Stimulated activated CD4-positive, alpha-beta T cell treated with anti-CD3 and anti-CD28 coated beads, Interleukin-4, amount 100 ng/mL, for 4 hours (primary cell): ENCODE data around the gene RFTN1.

Experiments
- DNase-seq, 2 experiments: peaks; one replicate each; pipeline ENCODE4 v3.0.0-alpha.2; 2020

RFTN1 gene

DNA sequence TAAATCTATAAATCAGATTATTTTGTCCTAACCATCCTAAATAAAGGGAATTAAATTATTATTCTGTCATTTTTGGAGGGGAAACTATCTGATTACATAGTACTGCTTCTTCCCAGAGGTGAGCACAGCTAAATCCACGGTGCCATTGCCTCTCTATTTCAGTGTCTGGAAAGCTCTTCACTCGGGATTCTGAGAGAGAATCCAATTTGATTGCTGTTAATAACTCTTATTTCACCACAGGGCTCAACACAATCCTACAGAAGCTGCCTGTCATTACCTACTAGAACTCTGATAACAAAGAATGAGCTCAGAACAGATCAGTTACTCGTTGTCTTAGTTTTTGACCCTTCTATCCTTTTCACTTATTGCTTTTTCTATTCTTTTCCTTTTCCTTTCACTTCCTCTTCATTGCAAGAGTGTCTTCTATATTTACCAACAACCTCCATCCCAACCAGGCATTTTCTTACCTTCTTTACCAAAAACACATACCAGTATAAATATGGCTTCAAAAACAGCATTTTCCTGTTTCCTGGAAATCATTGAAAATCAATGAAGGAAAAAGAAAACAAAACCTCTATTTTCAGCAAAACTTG lies 218.1 kb downstream of the RFTN1 start:
- DNase-seq = no peak

DNA sequence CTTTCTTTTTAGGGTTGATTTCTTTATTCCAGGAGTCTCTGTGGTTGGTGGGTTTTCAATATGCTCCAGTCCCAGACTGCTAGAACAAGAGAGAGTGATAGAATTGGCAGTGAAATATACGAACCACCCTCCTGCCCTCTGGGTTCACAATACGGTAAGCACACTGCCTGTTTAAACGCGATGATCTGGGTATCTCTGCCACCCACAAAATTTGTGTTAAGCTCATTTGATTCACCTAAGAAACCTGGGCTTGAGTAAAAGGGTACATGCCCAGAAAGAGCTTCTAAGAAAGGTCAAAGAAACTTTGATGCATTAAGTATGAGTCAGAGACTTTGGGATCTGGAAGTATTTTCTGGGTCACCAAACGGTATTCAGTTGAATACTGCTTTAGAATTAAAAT lies 218.7 kb downstream of the RFTN1 start:
- DNase-seq = peak in 1 of 2 experiments; percentile 34

DNA sequence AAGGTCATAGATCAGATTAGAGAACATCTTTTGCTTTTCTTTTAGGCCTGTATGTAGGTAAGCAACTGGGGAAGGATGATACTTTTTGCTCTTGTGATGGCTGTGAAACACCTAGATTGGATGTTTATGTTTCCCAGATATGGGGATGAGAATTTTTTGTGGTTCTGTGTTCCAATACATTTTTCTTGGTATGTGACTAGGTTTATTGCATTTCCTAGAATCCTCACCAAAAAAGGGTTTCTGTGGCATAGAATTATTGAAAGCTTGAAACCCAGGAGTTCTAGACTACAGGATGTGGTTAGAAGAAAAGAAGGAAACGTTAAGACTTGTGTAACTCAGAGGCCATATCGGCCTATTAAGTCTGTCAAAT lies 222.7 kb downstream of the RFTN1 start:
- DNase-seq = no peak

DNA sequence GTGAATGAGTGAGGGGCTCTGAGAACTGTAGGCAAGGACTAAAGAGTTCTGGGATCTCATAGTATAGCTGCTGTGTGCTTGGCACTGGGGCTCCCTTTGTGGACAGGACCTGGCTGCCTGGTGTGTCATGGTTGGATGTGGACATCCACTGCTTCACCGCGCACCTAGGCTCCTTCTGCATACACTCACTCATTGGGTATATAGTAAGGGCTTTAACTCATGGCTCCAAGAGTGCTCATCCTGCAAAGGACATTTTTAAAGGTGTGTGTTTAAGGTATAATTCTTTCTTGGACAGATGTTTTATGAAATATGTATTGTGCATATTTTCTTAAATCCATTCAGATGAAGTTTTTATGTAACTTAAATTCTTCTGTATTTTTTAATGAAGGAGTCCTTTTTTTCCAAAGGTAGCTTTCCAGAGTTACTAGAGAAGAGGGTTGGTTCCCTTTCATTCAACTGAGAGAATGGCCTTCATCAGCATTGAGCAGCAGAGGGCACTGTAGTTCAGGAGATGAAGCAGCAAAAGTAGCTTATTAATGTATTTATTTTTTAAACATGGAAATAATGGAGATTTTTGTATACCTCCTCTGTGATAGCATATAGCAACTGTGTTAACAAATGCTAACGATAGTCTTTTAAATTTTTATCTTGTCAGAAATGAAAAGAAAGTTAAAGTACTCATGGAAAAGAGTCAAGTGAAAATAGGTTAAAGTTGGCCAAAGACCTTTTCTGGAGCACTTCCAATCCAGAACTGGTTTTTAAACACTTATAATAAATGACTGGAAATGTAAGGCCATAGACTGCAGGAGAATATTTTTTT lies 223.3 kb downstream of the RFTN1 start:
- peak; percentile 38 to 56 for DNase-seq

DNA sequence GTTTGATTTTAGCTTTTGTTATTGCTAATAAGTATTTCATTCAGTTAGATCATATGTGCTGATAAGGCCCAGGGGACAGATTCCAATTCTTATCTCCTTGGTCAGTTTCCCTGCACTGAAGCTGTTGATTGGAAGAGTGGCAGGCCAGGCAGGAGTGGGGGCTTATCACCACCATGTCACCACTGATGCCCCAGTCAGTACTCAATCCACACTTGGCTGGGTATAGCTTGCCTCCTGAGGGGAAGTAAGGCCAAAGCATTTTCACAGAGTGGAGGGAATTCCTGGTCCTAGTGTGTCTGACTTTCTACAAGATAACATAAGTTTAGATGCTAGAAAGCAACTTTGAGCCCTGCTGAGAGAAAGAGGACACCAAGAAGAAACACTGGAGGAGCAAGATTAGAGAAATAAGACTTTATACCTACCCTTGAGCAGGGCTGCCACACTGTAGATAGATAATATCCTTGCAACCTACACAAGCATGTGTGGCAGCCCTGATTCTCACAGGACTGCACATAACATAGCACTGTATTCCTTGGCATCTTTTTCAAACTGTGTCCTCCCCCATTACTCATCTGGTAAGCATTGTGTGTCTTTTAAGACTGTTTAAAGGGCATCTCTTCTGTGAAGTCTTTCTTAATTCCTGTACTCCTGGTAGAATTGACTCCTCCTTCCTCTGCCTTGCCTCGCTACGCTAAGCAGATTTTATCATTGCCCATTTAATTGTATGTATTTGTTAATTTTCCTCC lies 224.2 kb downstream of the RFTN1 start:
- no peak for DNase-seq

DNA sequence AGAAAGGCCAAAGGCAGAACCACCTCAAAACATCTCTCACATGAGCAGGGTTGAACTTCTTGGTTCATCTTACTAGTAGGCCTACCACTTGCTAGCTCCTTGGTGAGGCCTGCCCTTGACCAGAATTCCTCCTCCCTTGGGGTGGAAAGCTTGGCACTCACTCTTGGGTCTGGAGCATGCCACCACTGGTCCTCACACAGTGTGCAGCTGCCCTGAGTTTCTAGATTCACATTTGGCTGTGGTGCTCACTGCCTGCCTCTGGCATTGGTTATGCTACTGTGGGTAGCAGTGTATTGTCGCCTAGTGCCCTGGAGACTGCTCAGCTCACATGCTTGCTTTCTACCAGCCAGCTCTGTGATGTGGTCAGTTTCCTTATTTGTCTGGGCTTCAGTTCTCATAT lies 224.8 kb downstream of the RFTN1 start:
- no peak for DNase-seq

DNA sequence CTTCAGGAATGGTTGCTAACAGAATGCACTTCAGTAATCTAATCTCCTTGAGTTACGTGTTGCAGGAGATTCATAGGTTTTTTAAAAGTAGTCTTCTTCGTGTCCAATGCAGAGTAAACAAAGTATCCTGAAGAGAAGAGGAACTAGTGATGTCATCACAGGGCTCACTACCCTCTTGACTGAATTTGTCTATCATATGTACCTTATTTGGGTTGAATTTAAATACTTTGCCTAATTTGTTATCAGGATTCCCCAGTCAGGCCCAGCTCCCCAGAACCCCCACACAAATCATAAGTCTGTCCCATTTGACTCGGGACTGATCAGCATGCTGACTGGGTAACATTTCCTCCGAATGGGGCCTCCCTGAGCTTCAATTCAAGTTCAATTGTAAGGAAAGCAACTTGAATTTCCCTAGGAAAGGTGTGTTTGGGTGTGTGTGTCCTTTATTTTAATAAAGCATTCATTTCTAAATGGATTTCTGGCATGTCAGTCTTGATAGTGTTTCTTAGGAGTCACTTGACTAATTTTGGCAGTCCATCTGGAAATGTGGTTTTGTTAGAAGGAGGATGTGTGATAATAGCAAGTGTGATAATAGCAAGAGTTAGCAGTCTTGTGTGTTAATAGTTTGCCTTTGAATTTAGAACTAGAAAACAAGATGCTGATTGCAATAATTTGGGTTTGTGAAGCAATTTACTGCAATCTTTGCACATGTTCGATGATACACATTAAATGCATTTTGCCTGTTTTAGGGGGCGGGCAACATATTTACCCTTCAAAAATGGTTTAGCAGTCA lies 226.6 kb downstream of the RFTN1 start:
- no peak for DNase-seq

DNA sequence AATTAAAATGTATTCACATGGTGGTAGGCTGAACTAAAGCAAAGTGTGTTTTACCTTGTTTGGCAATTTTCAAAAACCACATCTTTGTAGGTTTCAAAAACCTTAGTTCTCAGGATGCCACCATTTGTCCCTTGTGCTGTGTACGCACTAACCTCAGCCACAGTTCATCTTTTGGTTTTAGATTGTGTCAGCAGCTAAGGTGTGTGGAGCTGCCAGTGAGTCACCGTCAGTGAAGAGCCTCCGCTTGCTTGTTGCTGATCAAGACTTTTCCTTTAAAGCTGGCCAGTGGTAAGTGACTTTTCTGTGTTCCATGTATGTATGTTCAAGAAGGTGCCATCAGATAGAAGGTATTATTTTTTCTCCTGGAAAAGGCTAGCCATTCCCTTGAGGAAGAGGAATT lies 227.3 kb downstream of the RFTN1 start:
- DNase-seq = peak; percentile 51 to 76

DNA sequence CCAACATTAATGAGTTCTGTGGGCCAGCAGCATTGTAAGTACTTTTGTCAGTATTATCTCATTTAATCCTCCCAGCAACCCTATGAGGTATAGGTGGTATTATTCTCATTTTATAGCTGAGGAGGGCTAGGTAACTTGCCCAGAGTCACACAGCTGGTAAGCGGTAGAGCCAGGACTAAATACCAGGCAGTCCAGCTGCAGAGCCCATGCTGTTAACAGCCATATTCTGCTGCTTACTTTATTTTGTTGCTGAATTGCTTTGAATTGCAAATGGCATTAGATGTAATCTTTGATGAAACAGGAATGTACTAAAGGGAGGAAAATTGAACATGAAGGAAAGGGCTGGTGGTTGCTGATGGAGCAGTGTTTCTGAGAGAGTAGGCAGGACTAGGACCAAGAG lies 228.9 kb downstream of the RFTN1 start:
- no peak for DNase-seq

DNA sequence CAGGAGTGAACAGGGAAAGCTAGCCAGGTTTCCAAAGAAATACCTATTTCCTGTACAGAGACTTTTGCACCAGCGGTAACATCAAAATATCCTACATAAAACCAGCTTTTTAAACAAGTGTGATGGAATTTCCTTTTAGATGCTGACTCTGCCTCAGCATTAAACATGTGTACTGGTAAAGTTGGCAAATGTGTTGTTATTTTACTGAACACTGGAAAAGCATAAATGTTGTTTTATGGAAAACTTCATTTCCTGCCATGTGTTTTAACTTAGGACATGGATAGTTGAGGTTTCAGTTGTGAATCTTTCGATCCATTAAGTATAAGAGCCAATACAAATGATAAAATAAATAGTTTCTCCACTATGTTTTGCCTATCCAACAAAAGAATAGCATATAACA lies 232.8 kb downstream of the RFTN1 start:
- DNase-seq = no peak

DNA sequence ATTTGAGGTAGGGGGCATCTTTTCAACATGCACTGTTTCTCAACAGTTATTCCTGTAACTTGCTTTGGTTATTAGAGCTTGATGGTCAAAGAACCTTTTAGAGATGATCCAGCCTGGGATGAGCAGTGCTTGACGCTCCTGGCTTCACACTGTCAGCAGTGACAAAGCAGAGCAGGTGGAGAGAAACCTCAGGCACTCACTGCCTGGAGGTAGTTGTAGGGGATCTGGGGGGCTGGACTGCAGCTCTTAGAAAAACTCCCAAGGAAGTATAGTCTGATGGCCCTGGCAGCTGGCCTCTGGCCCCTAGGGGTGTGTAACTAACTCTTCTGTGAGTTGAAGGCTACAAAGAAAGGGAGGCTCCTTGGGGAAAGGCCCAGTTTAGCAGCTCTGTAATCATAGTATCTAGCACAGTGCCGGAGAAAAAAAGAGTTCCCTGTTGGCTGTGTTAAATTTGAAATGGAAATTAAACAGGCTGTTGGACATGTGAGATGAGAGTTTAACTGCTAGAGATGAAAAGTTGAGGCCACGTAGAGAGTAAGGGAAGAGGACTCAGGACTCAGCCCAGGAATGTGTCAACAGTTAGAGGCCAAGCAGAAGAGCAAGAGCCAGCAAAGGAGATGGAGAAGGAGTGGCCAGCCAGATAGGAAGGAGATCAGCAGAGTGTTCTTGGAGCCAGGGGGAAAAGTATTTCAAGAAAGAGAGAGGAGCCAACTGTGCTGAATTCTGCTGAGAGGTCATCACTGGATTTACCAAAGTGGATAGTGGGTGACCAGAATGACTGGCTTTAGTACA lies 234.3 kb downstream of the RFTN1 start:
- DNase-seq = no peak

DNA sequence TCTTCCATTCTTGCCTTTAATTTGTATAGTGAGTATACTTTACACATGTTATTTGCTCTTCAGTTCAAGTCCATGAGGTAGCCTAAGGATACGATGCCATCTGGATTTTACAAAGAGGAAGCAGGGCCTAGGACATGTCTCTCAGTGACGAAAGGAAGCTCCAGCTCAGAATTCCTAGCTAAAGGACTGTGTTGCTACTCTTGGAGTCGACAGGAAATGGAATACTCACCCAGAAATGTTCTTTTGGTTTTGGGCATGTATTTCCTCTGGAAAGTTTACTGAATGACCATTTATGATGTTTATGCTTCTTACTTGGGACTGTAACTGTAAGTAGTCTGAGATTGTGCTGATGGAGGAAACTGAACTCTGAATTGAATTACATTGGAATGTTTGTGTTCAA lies 236.0 kb downstream of the RFTN1 start:
- DNase-seq = no peak

DNA sequence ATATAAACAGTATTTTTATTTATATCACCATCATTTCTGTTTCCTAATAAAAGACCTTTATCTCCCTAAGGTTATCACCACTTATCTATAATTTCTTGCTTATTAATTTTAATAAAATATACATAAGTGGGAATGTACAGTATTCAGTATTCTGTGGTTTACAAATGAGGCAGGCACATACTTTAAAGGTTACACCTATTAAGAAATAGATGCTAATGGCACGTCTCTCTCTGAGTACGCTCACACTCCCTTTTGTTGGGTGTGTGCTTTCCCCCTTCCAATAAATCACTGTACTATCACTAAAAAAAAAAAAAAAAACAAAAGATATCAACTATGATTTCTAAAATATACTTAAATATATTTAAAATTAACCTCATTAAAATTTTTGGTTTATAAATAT lies 239.6 kb downstream of the RFTN1 start:
- DNase-seq = no peak

DNA sequence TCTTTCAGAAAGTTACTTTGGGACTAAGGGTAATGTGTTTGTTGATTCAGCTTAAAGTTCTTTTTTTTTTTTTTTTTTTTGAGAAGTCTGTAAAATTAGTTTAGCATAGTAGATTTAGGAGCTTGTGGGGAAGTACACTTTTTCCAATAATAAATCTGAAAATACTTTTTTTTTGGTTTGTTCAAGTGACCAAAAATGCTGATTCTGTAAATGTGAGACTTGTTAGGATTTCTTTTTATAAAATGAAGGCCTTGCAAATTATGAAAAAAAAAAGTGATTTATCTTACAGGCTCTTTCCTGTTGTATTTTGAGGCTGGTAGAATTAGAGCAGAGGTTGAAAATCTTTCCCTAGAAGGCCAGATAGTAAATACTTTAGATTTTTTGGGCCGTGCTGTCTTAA lies 240.9 kb downstream of the RFTN1 start:
- no peak for DNase-seq

DNA sequence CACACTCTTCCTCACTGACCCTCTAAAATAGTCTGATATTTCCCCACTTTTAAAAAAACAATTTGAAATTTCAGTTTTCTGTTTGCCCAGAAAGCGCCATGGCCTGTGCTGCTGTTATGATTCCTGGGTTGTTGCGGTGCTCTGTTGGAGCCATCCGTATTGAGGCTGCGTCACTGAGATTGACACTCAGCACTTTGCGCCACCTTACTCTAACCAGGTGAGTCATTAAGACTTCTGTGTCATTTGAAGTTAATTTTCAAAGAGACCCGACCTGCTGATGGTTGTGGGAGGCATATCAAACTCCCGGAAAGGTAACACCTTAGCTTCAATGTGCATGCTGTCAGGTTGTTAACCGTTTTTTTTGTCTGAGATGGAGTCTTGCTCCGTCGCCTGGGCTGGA lies 242.6 kb downstream of the RFTN1 start:
- DNase-seq = no peak

DNA sequence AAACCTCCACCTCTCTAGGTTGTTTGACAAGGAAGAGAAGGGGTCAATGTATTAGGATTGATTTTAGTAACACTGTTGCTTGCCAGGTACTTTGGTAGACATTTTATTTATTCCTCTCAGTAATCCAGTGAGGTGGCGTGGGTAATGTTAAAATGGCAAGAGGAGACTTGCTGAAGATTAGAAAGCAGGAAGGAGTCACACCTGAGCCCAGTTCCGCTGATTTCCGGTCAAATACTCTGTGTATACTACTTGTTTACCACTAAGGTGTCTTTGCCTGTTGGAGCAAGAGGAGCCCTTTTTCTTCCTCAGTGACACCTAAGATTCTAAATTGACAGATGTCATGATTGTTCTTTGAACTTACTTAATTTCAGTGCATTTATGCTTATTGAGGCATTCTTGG lies 246.8 kb downstream of the RFTN1 start:
- DNase-seq = no peak
